ENCODE measurements around the gene DBT. TPM values are rescaled to one million over a fixed set of nuclear protein-coding genes. Genes with fewer than 3 reads are reported as not detected.
A peak's percentile ranks its signal among the peaks of the same experiment; 100 is the strongest.
"Not testable (repeated sequence)": the region's sequence is repeated elsewhere in the genome, so short reads cannot be mapped to it uniquely, and the experiment has no call there.

The DBT gene
- total RNA-seq, 2 donors from 2014 or later, result 7.8 to 9.5 TPM

DNA sequence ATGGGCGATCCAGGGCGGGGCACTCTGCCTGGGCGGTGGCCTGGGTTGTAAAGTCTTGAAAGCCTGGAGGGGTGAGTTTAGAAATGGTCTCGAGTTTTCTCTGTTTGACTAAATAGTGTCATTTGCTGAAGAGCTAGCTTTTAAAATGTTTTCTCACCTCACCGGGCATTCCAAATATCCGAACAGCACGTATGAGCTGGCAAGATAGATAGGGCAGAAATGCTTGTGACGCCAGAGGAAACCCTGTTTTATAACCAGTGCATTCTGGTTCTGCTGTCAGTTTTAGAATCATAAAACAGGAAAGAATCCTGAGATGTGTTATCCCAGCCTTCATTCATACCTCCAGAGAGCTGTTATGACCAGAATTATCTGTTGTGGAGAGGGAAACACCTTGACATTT, 17.1 kb upstream of the DBT start:
- H3K4me3 Mint-ChIP-seq, result peak overlapping the region; percentile 98
- no peaks in the 10 kb centered on the region for H3K9me3 ChIP-seq (ENCODE audit: control insufficient read depth, low read length, poor library complexity, severe bottlenecking)
- H3K36me3 Mint-ChIP-seq (ENCODE audit: low read depth), result peaks cover 14% of the 10 kb centered on the region
- no peak for ATAC-seq
- DNase-seq, result no peak
- H3K27me3 Mint-ChIP-seq, result no peaks in the 10 kb centered on the region
- peak overlapping the region; percentile 99 for H3K27ac Mint-ChIP-seq
- peaks cover 25% of the 10 kb centered on the region for H3K4me1 Mint-ChIP-seq

DNA sequence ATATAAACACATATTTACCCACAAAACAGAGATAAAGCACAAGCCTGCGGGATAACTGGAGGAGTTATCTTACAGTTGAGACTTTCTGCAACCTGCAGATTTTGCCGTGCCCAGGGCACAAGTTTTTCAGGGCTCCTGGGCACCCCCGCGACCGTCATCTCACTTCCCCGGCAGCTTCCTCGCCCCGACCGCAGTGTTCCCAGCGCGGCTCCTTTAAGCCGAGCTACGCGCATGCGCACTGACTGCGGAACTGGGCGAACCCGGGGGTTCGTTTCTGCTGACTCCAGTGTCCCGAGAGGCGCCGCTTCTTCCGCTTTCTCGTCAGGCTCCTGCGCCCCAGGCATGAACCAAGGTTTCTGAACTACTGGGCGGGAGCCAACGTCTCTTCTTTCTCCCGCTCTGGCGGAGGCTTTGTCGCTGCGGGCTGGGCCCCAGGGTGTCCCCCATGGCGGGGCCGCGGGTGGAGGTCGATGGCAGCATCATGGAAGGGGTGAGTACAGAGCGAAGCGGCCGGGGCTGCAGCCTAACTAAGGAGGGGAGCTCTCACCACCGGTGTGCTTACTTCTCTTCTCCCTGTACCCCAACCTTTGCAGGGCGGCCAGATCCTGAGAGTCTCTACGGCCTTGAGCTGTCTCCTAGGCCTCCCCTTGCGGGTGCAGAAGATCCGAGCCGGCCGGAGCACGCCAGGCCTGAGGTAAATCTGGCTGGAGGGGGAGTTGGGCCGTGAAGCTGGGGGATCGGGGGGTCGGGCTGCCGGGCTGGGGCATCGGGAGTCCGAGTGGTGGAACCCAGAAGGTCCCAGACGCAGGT, 16.5 kb upstream of the DBT start, which contains the start of gene RTCA:
TSS of gene RTCA (plus strand) at position 286 of the 810 bp plus-strand sequence. CDS start at position 446, 160 bp downstream.
- no peaks in the 10 kb centered on the region for H3K9me3 ChIP-seq (ENCODE audit: control insufficient read depth, low read length, poor library complexity, severe bottlenecking)
- Mint-ChIP-seq H3K27me3 (no peaks in the 10 kb centered on the region), H3K36me3 (ENCODE audit: low read depth) (peaks cover 14% of the 10 kb centered on the region), H3K27ac (peak within 1 kb of the TSS; percentile 99), H3K4me1 (peaks cover 23% of the 10 kb centered on the region), H3K4me3 (peak within 1 kb of the TSS; percentile 98)
- peak; percentile 94 to 96 (median 94) for DNase-seq
- peak; percentile 96 for ATAC-seq

DNA sequence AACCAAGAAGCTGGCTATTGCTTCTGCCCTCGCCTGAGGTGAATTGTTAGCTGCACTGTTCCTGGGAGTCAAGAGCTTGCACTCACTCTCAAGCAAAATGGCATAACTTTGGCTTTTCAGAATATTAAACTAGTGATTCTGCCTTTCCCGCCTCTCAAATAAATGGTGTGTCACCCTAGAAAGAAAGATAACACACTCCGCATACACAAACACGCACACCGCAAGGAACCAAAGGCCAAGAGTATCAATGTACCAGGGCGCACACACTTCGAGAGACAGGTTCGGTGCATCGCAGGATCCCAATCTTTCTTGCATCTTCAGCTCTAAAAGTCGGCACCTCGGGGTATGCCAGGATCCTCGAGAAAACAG, 15.9 kb upstream of the DBT start:
- Mint-ChIP-seq H3K4me1 (peaks cover 20% of the 10 kb centered on the region), H3K27me3 (no peaks in the 10 kb centered on the region), H3K4me3 (peak overlapping the region; percentile 98), H3K36me3 (ENCODE audit: low read depth) (peaks cover 12% of the 10 kb centered on the region), H3K27ac (peak overlapping the region; percentile 99)
- DNase-seq, result peak in 1 of 3 donors; percentile 5
- H3K9me3 ChIP-seq (ENCODE audit: control insufficient read depth, low read length, poor library complexity, severe bottlenecking), result no peaks in the 10 kb centered on the region
- peak; percentile 32 for ATAC-seq

DNA sequence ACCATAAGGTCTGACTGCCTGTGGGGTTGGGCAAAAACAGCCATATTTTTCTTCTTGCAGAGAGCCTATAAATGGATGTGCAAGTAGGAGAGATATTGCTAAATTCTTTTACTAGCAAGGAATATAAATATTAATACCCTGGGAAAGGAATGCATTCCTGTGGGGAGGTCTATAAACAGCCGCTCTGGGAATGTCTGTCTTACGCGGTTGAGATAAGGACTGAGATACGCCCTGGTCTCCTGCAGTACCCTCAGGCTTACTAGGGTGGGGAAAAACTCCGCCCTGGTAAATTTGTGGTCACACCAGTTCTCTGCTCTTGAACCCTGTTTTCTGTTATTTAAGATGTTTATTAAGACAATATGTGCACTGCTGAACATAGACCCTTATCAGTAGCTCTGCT, 14.4 kb upstream of the DBT start:
- peaks cover 15% of the 10 kb centered on the region for H3K4me1 Mint-ChIP-seq
- peaks cover 11% of the 10 kb centered on the region for H3K36me3 Mint-ChIP-seq (ENCODE audit: low read depth)
- not testable (repeated sequence) for H3K4me3 Mint-ChIP-seq; H3K27ac Mint-ChIP-seq; ATAC-seq; H3K27me3 Mint-ChIP-seq; DNase-seq; H3K9me3 ChIP-seq (ENCODE audit: control insufficient read depth, low read length, poor library complexity, severe bottlenecking)

DNA sequence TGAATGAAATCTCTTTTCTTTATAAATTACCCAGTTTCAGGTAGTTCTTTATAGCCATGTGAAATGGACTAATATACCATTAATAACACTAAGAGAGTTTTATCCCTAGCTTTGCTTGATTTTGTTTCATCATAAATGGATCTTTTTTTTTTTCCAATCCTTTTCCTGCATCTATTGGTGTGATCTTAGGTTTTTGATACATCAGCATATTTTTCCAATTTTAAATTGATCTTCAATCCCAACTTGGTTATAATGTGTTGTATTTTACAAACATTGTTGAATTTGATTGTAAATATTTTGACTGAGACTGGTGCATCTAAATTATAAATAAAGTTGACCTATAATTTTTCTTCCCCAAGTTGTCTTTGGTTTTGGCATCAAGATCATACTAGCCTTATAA, 12.1 kb upstream of the DBT start:
- peaks cover 9% of the 10 kb centered on the region for H3K4me1 Mint-ChIP-seq
- H3K9me3 ChIP-seq (ENCODE audit: control insufficient read depth, low read length, poor library complexity, severe bottlenecking), result no peaks in the 10 kb centered on the region
- no peak for ATAC-seq
- DNase-seq, result no peak
- no peaks in the 10 kb centered on the region for H3K27me3 Mint-ChIP-seq
- H3K27ac Mint-ChIP-seq, result no peak overlapping the region
- H3K36me3 Mint-ChIP-seq (ENCODE audit: low read depth), result peaks cover 11% of the 10 kb centered on the region
- no peak overlapping the region for H3K4me3 Mint-ChIP-seq

DNA sequence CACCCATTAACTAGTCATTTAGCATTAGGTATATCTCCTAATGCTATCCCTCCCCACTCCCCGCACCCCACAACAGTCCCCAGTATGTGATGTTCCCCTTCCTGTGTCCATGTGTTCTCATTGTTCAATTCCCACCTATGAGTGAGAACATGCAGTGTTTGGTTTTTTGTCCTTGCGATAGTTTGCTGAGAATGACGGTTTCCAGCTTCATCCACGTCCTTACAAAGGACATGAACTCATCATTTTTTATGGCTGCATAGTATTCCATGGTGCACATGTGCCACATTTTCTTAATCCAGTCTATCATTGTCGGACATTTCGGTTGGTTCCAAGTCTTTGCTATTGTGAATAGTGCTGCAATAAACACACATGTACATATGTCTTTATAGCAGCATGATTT, 8.8 kb upstream of the DBT start:
- not testable (repeated sequence) for ATAC-seq; H3K36me3 Mint-ChIP-seq (ENCODE audit: low read depth); H3K4me3 Mint-ChIP-seq; H3K9me3 ChIP-seq (ENCODE audit: control insufficient read depth, low read length, poor library complexity, severe bottlenecking); H3K4me1 Mint-ChIP-seq; H3K27ac Mint-ChIP-seq; DNase-seq; H3K27me3 Mint-ChIP-seq

DNA sequence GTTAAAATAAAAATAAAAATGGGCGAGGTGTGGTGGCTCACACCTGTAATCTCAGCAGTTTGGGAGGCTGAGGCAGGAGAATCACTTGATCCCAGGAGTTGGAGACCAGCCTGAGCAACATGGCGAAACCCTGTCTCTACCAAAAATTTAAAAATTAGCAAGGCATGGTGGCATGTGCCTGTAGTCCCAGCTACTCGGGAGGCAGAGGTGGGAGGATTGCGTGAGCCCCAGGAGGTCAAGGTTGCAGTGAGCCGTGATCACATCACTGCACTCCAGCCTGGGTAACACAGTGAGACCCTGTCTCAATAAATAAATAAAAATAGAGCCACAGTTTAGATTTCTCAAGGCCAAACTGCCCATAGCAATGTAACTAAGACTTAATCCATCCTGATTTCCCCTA, 6.6 kb upstream of the DBT start:
- not testable (repeated sequence) for DNase-seq; H3K9me3 ChIP-seq (ENCODE audit: control insufficient read depth, low read length, poor library complexity, severe bottlenecking); H3K4me1 Mint-ChIP-seq; ATAC-seq; H3K4me3 Mint-ChIP-seq; H3K27me3 Mint-ChIP-seq; H3K27ac Mint-ChIP-seq; H3K36me3 Mint-ChIP-seq (ENCODE audit: low read depth)

DNA sequence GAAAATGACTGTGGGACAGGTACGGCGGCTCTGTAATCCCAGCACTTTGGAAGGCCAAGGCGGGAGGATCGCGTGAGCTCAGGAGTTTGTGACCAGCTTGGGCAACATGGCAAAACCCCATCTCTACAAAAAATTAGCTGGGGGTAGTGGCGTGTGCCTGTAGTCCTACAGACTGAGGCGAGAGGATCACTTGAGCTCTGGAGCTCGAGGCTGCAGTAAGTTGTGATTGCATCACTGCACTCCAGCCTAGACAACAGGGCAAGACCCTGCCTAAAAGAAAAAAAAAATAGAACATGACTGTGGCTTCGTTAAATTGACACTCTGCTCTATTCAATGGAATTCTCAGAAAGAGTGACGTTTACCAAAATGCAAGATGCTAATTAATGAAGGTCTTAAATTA, 3.9 kb upstream of the DBT start:
- H3K4me3 Mint-ChIP-seq, result no peak overlapping the region
- peaks cover 5% of the 10 kb centered on the region for H3K4me1 Mint-ChIP-seq
- DNase-seq (no peak), ATAC-seq (no peak)
- no peaks in the 10 kb centered on the region for H3K27me3 Mint-ChIP-seq
- no peaks in the 10 kb centered on the region for H3K36me3 Mint-ChIP-seq (ENCODE audit: low read depth)
- H3K27ac Mint-ChIP-seq, result no peak overlapping the region
- no peaks in the 10 kb centered on the region for H3K9me3 ChIP-seq (ENCODE audit: control insufficient read depth, low read length, poor library complexity, severe bottlenecking)

DNA sequence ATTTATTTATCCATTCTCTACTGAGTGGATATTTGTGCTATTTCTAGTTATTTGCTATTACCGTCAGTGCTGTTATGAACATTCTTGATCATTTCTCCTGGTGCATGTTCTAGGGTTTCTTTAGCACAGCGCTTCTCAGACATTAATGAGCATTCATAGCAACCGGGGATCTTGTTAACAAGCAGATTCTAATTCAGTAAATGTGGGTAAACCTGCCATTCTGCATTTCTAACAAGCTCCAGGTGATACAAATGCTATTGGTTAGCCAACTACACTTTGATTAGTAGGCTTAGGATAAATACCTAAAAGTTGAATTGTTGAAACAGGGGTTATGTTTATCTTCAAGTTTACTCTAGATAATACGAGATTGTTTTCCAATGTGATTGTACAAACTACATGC, 3.3 kb upstream of the DBT start:
- DNase-seq (no peak), ATAC-seq (no peak)
- Mint-ChIP-seq H3K36me3 (ENCODE audit: low read depth) (no peaks in the 10 kb centered on the region), H3K4me1 (peaks cover 5% of the 10 kb centered on the region), H3K4me3 (no peak overlapping the region), H3K27me3 (no peaks in the 10 kb centered on the region), H3K27ac (no peak overlapping the region)
- no peaks in the 10 kb centered on the region for H3K9me3 ChIP-seq (ENCODE audit: control insufficient read depth, low read length, poor library complexity, severe bottlenecking)

DNA sequence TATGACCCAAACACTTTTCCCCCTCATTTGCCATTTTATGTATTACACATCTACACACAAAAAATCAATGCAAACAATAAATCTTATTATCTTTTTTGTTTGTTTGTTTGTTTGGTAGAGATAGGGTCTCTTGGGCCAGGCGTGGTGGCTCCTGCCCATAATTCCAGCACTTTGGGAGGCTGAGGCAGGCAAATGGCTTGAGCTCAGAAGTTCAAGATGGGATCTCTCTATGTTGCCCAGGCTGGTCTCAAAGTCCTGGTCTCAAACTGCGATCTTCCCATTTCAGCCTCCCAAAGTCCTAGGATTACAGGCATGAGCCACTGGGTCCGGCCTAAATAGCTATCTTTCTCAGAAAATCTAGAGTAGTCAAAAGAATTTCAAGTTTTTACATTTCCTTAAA, 1.2 kb upstream of the DBT start:
- no peak overlapping the region for H3K27ac Mint-ChIP-seq
- no peaks in the 10 kb centered on the region for H3K9me3 ChIP-seq (ENCODE audit: control insufficient read depth, low read length, poor library complexity, severe bottlenecking)
- ATAC-seq (no peak), DNase-seq (no peak)
- no peak overlapping the region for H3K4me3 Mint-ChIP-seq
- H3K27me3 Mint-ChIP-seq, result no peaks in the 10 kb centered on the region
- peaks cover 3% of the 10 kb centered on the region for H3K36me3 Mint-ChIP-seq (ENCODE audit: low read depth)
- H3K4me1 Mint-ChIP-seq, result peaks cover 15% of the 10 kb centered on the region

DNA sequence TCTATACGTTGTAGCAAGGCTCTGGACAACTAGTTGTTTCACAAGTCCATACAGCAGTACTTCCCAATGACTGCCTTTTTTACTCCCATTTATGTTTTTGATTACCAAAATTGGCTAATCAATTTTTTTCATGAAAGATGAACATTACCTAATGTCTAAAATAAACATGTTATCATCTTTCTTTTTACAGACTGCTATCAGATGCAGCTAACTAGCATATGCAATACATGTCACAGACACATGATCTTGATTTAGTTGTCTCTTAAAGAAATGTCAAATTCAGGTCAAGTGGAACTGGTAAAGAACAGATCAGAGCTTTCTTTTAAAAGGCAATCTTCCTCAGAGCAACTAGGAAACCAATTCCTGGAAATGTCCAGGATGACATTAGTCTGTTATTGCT, 630 bp upstream of the DBT start:
- no peak for DNase-seq
- H3K9me3 ChIP-seq (ENCODE audit: control insufficient read depth, low read length, poor library complexity, severe bottlenecking), result no peaks in the 10 kb centered on the region
- peaks cover 3% of the 10 kb centered on the region for H3K36me3 Mint-ChIP-seq (ENCODE audit: low read depth)
- H3K27ac Mint-ChIP-seq, result no peak overlapping the region
- H3K27me3 Mint-ChIP-seq, result no peaks in the 10 kb centered on the region
- H3K4me1 Mint-ChIP-seq, result peaks cover 15% of the 10 kb centered on the region
- ATAC-seq, result no peak
- no peak overlapping the region for H3K4me3 Mint-ChIP-seq

DNA sequence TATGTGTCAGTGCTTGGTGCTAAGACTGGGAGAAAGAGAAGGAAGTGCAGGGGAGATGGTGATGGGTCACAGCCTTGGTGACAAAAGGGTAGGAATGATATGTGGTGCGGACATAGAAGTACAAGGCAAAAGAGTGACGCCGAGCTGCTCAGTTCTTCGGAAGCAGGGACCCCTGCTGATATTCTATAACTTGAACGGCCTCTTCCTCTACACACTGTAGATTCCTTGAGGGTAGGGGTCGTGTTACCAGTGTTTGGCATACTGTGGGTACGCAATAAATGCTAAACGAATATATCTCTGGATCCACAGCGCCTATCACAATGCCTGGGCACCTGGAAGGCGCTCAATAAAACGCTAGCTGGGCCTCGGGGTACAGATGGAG, 488 bp downstream of the DBT start:
- H3K27me3 Mint-ChIP-seq, result no peaks in the 10 kb centered on the region
- peaks cover 17% of the 10 kb centered on the region for H3K4me1 Mint-ChIP-seq
- peaks cover 3% of the 10 kb centered on the region for H3K36me3 Mint-ChIP-seq (ENCODE audit: low read depth)
- DNase-seq (no peak), ATAC-seq (no peak)
- H3K9me3 ChIP-seq (ENCODE audit: control insufficient read depth, low read length, poor library complexity, severe bottlenecking), result no peaks in the 10 kb centered on the region
- no peak overlapping the region for H3K27ac Mint-ChIP-seq
- H3K4me3 Mint-ChIP-seq, result no peak overlapping the region

DNA sequence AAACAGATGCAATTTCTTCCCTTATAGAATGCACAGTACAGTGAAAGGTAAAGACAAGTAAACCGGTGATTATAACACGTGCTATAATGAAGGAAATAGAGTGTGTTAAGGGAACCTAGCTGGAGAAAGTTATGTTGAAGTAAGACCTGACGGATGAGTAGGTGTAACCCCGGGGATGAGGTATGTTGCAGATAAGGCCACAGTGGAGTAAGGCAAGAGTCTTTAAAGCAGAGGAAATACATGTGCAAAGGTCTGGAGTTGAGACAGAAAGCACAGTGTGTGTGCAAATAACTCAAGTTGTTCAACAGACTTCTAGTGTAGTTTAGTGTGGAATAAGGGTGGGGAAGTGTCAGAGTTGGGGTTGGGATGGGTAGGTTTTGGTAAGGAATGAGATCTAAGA, 2.9 kb downstream of the DBT start:
- H3K4me1 Mint-ChIP-seq, result peaks cover 23% of the 10 kb centered on the region
- no peak for DNase-seq
- H3K36me3 Mint-ChIP-seq (ENCODE audit: low read depth), result peaks cover 3% of the 10 kb centered on the region
- H3K9me3 ChIP-seq (ENCODE audit: control insufficient read depth, low read length, poor library complexity, severe bottlenecking), result no peaks in the 10 kb centered on the region
- H3K27ac Mint-ChIP-seq, result peak overlapping the region; percentile 12
- H3K4me3 Mint-ChIP-seq, result no peak overlapping the region
- ATAC-seq, result no peak
- H3K27me3 Mint-ChIP-seq, result no peaks in the 10 kb centered on the region

DNA sequence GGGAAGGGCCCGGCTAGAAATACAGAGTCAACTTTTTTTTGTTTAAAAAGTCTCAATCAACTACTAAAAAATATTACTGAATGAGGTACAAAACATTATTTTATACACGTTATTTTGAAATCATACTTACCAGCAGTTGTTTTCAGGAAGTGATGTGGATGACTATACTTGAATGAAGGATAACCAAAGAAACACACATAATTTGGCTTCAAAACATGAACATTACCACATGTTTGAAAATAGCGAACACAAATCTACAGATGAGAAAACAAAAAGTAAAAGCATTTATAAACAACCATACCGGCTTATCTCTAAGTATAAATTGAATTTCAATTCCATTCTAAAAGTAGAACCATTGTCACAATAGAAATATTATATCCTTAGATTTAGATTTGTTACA, 9.0 kb downstream of the DBT start:
- H3K27me3 Mint-ChIP-seq, result no peaks in the 10 kb centered on the region
- ATAC-seq (no peak), DNase-seq (no peak)
- no peaks in the 10 kb centered on the region for H3K9me3 ChIP-seq (ENCODE audit: control insufficient read depth, low read length, poor library complexity, severe bottlenecking)
- H3K27ac Mint-ChIP-seq, result no peak overlapping the region
- H3K36me3 Mint-ChIP-seq (ENCODE audit: low read depth), result peaks cover 4% of the 10 kb centered on the region
- H3K4me3 Mint-ChIP-seq, result no peak overlapping the region
- peaks cover 21% of the 10 kb centered on the region for H3K4me1 Mint-ChIP-seq
